ENCODE measurements around the gene TMPRSS2.

Gene TMPRSS2

GRCh38 chr21:41523175-41523574 lies 15.2 kb upstream of the TMPRSS2 start:
- DNase-seq (ENCODE audit: insufficient read length, low spot score) (no peak), FAIRE-seq (no peak)
- TF ChIP-seq POLR2A (IDR thresholded peaks at IDR 0.05; ENCODE audit: low read depth, low read length) = no peak

- DNase-seq (ENCODE audit: insufficient read length, low spot score) = no peak
- TF ChIP-seq POLR2A (IDR thresholded peaks at IDR 0.05; ENCODE audit: low read depth, low read length) = no peak
- no peak for FAIRE-seq
These were observed 13.6 kb upstream of the TMPRSS2 start for GRCh38 chr21:41521489-41522027.

- DNase-seq (ENCODE audit: insufficient read length, low spot score) (no peak), FAIRE-seq (no peak)
- no peak for TF ChIP-seq POLR2A (IDR thresholded peaks at IDR 0.05; ENCODE audit: low read depth, low read length)
These were observed 12.8 kb upstream of the TMPRSS2 start for GRCh38 chr21:41520560-41521442.

- no peak for TF ChIP-seq POLR2A (IDR thresholded peaks at IDR 0.05; ENCODE audit: low read depth, low read length)
- no peak for FAIRE-seq
- DNase-seq (ENCODE audit: insufficient read length, low spot score) = no peak
These were observed 12.0 kb upstream of the TMPRSS2 start for GRCh38 chr21:41519806-41520559.

- DNase-seq (ENCODE audit: insufficient read length, low spot score) = no peak
- no peak for FAIRE-seq
- TF ChIP-seq POLR2A (IDR thresholded peaks at IDR 0.05; ENCODE audit: low read depth, low read length) = no peak
These were observed 10.8 kb upstream of the TMPRSS2 start for GRCh38 chr21:41518757-41519156.

GRCh38 chr21:41511858-41512257 lies 3.9 kb upstream of the TMPRSS2 start:
- no peak for TF ChIP-seq POLR2A (IDR thresholded peaks at IDR 0.05; ENCODE audit: low read depth, low read length)
- FAIRE-seq (no peak), DNase-seq (ENCODE audit: insufficient read length, low spot score) (no peak)

GRCh38 chr21:41510500-41510899 lies 2.5 kb upstream of the TMPRSS2 start:
- no peak for FAIRE-seq
- no peak for DNase-seq (ENCODE audit: insufficient read length, low spot score)
- TF ChIP-seq POLR2A (IDR thresholded peaks at IDR 0.05; ENCODE audit: low read depth, low read length) = no peak

- FAIRE-seq (no peak), DNase-seq (ENCODE audit: insufficient read length, low spot score) (no peak)
- TF ChIP-seq POLR2A (IDR thresholded peaks at IDR 0.05; ENCODE audit: low read depth, low read length) = no peak
These were observed 1.8 kb upstream of the TMPRSS2 start for GRCh38 chr21:41509733-41510132.

- DNase-seq (ENCODE audit: insufficient read length, low spot score) (no peak), FAIRE-seq (no peak)
These were observed 1.2 kb upstream of the TMPRSS2 start for GRCh38 chr21:41509145-41509496.

GRCh38 chr21:41508415-41509144 lies 622 bp upstream of the TMPRSS2 start:
- FAIRE-seq (no peak), DNase-seq (ENCODE audit: insufficient read length, low spot score) (no peak)
- no peak for TF ChIP-seq POLR2A (IDR thresholded peaks at IDR 0.05; ENCODE audit: low read depth, low read length)

More at GRCh38 chr21:41509145-41509496, 1.2 kb upstream of the TMPRSS2 start:
- no peak for TF ChIP-seq POLR2A (IDR thresholded peaks at IDR 0.05; ENCODE audit: low read depth, low read length)

GRCh38 chr21:41506611-41507520 lies 1.1 kb downstream of the TMPRSS2 start:
- TF ChIP-seq POLR2A (IDR thresholded peaks at IDR 0.05; ENCODE audit: low read depth, low read length) = no peak
- DNase-seq (ENCODE audit: insufficient read length, low spot score) (no peak), FAIRE-seq (no peak)

- DNase-seq (ENCODE audit: insufficient read length, low spot score) (no peak), FAIRE-seq (no peak)
- no peak for TF ChIP-seq POLR2A (IDR thresholded peaks at IDR 0.05; ENCODE audit: low read depth, low read length)
These were observed 1.9 kb downstream of the TMPRSS2 start for GRCh38 chr21:41506005-41506594.

GRCh38 chr21:41504030-41504429 lies 3.9 kb downstream of the TMPRSS2 start:
- FAIRE-seq (no peak), DNase-seq (ENCODE audit: insufficient read length, low spot score) (no peak)
- no peak for TF ChIP-seq POLR2A (IDR thresholded peaks at IDR 0.05; ENCODE audit: low read depth, low read length)

Data from H54 (cell line).